GM19397 (cell line): ENCODE results near the gene VCP.
A peak's percentile ranks its signal among the peaks of the same experiment; 100 is the strongest.

ENCODE experiments used
- ATAC-seq: cut with Tn5 transposase; IDR thresholded peaks from one replicate; pipeline ENCODE4 v1.9.1; 2021; ENCODE audit warnings: mild to moderate bottlenecking, moderate library complexity; ENCODE audit not compliant: unreplicated experiment

VCP gene

DNA sequence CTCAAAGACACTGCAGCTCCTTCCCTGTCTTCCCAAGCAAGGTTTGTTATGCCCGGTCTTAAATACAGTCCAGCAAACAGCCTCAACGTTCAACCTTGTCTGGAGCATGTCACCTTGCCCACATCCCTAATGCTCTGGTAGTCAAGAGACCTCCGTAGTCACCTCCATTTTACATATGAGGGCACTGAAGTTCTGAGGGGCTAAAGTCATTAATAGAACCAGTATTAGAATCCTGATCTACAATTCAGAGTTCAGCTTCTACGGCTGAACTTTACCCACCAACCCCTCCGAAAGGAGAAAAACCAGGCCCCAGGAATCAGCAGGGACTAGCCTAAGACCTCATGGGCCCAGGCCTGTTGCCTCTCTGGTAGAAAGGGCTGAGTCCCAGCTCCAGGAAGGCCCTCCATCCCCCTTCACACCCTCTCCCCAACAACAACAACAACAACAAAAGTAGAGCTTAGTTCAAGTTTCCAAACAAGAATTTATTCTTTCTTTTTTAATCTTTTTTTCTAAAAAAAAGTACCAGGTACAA lies 31.3 kb upstream of the VCP start:
- ATAC-seq: no peak

DNA sequence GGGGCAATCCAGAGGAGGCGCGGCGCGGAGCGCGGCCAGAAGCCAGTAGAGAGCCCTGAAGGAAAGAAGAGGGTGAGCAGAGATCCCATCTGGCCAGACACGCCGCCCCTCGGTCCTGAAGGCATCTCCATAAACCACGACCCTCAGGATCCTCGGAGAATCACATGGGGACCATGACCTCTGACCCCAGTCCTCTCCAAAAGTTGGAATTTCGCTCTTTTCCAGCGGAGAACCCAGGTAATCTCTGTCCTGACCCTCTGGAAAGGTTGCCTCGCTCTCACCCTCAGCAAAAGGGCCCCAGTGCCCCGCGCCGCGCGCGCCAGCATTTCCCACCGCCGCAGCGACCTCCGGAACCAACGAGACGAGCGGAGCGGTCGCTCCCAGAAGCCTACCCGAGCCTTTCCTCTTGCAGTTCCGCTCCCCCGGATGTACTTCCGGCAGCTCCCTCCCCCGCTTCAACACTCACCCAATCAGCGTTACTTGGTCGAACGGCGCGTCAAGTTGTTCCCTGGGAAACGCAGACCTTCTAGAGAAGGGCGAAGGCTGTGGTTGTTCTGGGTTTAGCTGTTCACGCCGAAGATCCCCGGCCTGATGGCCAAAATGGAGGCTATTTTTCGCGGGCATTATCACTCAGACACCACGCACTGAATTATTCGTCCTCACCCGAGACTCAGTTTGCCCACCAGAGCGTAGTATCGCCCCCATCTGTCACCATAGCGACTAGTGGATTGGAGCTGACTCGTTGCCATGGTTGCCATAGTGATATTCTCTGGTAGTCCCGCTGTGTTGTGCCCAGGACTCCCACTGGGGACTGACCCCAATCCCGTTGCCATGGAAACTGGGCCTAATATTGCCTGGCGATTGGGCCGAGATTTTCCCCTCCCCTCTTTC lies 30.6 kb upstream of the VCP start, which contains the start of gene STOML2:
TSS of gene STOML2 (minus strand) at position 363 of the 891 bp plus-strand sequence. CDS start at position 326, 37 bp downstream.
- peak; percentile 94 for ATAC-seq

DNA sequence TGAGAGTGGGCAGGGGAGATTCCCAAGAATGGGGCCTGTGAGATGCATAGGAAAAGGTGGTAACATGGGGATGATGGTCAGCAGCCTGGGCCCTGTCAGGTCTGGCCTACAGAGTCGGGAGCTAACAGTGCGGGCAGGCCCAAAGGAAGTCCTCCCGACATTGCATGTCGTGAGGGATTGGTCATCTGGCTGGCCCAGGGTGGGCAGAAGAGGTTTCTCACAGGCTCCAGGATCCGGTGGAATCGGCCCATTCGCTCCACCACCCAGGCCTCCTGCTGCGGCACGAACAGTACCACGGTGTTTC lies 30.0 kb upstream of the VCP start:
- no peak for ATAC-seq

DNA sequence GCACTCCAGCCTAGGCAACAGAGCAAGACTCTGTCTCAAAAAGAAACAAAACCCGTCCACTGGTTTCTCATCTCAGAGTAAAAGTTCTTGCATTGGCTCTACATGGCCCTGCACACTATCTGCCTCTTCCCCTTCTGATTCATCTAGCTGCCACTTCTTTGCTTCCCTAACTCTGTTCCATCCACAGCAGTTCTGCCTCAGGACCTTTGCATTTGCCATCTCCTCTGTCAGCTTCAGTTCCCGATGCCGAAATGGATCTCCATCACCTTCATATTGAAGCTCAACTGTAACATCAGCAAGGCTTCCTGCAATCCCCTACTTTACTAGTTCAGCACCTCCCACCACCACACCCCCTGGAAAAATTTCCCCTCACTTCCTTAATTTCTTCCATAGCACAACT lies 25.1 kb upstream of the VCP start:
- no peak for ATAC-seq

DNA sequence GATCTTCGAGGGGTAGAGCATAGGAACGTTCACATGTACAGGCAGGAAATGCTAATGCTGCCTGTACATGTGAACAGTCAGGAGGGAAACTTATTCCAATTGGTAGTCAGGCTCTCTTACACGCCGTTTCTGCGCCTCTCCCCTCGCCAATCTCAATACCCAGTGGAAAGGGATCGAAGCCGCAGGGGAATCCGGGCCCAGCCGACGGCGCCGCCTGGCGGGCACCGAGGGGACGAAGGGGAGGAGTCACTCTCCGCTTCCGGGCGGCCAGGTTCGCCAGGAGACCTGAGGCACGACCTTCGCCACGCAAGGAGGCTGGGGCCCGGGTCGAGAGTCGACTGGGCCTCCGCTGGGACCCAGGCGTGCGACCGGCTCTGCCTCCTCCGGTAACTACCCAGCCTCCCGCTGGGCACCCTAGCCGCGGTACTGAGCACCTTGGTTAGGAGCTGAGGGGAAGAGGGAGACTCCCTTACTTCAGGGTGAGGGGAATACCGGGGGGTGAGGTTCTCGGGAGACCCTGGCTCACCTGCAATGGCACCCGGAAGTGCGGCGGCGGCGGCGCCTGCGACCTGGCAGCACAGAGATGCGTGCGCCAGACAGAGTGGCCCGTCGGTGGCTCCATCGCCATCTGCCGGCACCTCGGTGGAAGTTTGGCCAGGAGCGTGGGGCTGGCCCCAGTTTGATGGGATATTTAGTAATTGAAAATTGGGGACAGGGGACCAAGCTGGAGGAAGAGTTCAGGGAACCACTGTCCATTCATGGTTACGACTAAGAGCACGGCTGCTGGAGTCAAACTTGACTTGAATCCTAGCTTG lies 23.8 kb upstream of the VCP start, which contains the start of gene PIGO:
TSS of gene PIGO (minus strand) at position 557 of the 815 bp plus-strand sequence. CDS start 1,026 bp downstream, outside the sequence.
- ATAC-seq: peak; percentile 87

DNA sequence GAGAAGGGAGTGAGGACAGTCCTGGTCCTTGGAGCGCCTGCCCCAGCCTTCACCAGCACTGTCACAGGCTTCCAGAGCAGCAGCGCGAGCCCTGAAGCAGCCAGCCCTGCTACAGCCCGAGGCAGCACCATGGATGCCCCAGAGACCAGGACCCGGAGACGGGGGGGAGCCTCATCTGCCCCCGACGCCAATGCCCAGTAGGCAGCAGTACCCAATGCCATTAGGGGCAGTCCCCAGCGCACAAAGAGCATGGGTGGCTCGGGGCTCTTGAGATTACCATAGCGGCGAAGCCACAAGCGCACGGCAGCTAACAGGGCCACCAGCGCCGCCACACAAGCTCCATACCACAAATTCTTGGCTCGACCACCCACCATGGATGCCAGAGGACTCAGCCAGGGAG lies 19.1 kb upstream of the VCP start:
- ATAC-seq: no peak

DNA sequence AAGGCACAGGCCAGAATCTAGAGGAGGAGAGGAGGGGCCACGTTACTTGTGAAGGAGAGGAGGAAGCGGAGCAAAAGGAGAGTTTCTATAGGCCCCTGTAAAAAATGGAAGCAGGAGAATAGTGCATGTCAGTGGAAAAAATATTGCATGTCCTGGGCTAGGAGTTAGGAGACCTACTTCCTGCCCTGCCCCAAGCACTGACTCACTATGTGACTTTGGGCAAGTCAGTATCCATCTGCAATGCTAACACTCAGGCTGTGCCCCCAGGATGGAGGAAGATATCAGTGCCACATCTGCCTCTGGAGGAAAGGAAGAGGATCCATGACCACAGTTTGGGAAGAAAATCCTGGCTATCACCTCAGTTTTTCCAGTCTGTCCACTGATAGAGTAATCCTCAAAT lies 17.0 kb upstream of the VCP start:
- ATAC-seq: no peak

DNA sequence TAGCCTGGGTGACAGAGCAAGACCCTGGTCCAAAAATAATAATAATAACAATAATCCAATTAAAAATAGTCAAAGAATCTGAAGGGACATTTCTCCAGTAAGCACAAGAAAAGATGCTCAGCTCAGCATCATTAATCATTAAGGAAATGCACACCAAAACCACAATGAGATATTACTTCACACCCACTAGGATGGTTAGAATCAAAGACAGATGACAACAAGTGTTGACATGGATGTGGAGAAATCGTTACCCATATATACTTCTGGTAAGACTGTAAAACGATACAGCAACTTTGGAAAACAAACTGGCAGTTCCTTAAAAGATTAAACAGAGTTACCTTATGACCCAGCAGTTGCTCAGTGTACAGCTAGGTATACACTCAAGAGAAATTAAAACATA lies 12.7 kb upstream of the VCP start:
- ATAC-seq: no peak

DNA sequence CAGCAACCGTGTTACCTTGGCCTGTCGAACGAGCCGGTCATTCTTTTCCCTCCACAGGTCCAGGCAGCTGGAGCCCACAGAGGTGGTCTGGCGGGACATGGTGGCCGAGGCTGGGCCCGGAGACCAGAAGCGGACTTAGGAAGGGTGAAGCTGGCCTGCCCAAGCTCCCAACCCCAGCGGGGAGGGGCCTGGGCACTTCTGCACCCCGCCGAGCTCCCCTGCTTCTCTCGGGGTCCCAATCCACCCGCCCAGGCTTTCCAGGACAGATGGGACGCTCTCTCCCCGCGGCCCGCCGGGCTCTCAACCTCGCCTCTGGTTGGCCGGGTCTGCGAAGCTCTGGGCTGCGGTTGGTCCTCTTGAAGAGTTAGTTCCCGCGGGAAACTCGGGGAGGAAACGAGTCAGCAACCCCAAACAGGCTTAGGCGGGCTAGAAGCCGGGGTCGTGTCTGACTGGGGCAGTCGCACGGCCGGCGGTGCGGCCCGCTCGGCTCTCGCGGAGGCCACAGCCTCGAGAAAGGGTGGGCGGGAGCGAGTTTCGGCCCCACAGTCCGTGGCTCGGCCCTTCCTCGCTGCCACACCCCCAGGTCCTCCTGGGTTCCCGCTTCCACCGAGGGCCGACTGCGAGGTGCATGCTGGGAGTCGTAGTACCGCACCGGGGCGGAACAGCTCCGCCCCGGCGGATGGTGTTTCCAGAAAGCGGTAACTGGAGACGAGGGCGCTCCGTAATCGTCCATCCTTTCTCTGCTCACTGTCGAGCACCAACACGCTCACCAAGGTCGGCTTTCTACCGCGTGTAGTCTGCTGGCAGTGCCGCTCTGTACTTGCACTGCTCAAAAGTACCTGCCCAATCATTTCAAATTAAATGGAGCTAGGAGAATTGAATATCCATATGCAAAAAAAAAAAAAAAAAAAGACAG lies 7.3 kb upstream of the VCP start, which contains the start of gene FANCG:
TSS of gene FANCG (minus strand) at position 517 of the 916 bp plus-strand sequence. CDS start at position 99, 418 bp downstream.
- peak; percentile 88 for ATAC-seq

DNA sequence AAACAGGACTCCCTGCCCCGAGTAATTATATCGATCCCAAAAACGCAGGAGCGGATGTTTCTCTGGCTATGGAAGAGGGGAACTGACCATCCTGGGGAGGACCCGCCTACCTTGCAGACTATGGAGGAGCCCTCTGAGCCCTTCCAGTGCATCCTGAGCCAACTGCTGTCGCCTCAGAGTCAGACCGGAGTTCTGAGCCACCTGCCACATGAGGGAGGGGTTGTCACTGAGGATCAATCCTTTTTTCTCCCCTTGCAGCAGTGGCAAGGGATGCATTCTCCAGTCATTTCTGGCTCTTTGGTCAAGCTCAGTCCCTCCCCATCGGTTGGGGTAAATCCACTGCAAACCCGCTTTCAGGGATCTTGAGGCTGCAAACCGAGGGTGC lies 6.6 kb upstream of the VCP start:
- no peak for ATAC-seq

DNA sequence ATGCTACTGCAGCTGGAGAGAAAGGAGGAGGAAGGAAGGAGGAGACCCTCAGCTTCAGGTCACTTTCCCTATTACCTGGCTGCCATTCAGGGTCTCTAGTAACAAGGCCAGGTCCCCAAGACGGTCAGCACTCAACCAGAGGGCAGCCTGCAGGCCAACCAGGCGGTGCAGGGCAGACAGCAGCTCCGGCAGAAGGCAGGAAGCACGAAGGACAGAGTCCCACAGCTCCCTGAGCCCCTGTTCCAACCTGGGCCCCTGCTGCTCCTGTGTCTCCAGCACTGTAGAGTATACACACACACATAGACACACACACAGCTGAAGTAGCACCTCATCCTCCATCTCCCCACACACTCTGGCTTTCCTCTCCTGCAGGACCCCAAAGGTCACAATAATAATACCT lies 5.6 kb upstream of the VCP start:
- ATAC-seq: no peak

DNA sequence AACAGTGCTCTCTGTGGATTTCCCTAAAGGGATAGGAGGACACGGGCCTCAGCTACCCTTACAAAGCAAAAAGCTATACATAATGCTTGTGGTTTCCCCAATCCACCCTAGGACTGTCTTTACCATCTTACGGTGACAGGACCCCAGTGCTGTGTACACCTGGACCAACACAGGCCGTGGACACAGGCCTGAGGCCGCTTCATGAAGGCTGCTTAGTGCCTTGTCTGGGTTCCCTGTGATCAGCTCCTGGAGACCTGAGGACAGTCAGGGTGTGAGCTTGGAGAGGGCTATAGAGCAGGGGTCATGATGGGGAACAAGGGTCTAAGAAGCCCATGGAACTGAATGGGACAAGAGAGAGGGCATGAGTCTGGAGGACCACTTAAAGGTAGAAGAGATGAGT lies 4.4 kb upstream of the VCP start:
- ATAC-seq: no peak

DNA sequence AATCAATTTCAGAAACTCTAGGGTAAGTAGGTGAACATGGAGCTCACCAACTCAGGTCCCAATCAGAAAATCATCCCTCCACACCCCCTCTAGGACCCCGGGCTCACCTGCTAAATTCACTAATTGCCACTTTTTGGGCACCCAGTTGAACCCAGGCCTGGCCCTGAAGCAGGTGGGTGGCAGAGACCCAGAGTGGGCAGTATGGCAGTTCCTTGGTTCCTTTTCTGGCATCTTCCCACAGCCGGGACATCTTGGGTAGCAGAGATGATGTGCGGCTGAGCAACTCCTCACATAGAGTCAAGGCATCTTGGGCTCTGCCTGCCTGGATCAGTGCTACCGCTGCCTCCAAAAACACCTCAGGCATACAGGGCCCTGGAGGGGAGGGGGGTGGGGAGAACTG lies 2.9 kb upstream of the VCP start:
- no peak for ATAC-seq

DNA sequence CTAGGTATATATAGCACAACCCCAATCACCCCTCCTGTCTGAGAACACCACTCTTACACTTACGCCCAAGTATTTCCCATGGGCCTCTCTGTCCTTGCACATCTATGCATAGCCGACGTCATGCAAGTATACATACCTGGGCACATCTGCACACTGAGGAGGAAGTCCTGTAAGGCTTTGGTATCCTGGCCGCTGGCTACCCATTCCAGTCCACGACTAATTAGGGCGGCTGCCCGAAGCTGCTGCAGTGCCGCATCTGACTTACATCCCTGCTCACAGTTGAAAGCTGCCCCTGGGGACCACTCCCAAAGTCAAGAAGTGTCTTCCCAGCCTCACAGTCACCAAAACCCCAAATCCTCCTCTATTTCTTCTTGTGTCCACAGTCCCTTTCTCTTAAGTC lies 2.4 kb upstream of the VCP start:
- ATAC-seq: no peak

DNA sequence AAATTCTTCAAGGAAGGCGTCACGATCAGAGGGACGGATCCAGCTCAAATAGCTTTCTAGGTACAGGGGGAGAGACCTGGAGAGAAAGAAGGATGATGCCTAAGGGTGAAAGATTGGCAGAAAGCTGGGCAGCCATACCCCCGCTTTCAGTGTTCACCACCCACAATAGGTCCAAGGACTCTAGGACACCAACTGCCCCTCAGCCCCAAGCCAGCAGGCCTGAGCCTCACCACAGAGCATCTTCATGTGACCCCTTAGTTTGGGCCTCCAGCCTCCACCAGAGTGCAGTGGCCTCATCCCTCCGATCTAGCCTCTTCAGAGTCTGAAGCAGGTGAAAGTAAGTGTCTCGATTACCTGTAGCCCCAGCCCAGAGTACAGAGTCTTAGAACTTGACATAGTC lies 1.7 kb upstream of the VCP start:
- ATAC-seq: no peak

DNA sequence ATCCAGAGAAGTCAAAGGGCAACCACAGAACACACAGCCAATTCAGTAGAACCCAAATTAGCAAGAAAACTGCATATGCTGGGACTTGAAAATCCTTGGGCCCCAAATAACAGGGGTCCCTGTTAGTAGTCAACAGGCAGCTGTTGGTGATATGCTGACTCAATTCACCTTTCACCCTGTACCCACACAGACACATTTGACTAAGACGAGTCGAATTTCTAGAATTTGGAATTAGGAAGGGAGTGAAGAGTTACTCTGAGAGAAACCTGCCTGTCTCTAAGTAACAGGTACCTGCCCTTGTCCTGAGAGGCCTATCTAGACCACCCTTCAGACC lies 821 bp upstream of the VCP start:
- no peak for ATAC-seq

DNA sequence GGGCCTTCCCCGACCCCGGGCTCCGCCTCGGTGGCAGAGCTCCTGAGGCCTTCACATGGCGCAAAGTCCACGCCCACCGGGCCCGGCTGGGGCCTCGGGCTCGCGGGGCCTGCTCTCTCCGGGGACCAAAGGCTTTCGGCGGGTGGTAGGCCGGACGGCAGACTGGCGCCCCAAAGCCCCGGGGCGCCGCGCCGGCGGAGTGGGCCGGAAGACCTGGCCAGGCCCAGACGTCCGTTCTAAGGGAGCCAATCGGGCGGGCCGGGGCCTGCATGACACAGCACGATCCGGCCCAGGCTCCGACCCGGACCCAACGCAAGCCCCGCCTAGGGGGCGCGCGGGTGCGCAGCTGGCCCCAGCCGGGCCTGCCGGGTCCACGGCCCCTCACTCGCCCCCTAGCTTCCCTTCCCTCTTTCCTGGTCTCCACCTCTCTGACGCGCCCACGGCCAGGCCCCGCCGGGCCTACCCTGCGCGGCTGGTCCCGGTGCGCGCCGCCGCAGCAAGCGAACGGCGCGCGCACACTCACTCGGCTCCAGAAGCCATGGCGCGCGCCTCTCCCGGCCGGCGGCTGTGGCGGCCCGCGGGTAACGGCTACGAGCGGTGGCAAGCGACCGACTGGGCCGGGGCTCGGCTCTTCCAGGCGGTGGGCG lies 488 bp downstream of the VCP start:
- ATAC-seq: peak; percentile 60

DNA sequence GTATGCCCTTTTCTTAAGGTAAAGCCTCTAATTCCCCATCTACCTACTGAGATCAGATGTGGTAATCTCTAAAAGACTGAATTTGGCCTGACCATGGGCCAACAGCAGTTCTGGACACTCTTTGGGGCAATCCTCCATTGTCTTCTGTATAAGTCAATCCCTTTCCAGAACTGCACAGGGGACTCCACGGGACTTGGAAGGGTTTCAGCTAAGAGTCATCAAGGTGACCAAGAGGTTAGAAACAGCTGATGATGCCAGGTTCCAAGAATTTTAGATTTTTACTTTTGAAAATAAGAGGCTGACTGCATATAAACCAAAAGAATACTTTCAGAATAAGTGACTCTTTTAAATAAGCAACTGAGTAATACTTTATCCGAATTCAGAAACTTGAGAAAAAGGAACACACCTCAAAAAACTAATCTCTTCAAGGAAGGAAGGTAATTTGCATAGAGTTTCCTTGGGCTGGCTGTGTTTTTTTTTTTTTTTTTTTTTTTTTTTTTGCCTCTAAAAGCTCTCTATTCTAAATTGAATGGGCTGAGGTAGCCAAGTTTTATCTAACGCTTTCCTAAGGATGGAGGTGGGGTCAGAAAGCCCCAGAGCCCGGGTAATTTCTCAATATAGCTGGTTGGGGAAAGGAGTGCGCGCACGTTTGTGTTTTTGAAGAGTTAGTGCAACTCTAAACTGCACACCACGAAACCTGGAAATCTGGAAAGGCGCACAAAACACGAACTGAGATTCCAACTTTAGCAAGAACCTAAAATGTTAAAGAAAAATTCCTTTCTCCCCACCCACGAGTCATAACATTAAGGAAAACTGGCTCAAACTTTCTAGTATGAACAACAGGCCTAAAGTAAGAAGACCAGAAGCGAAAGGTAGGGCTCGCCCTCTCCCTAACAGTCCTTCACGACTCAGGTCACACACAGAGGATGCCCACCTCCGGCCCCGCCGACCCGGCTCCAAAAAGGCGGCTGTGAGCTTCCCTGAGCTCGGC lies 1.3 kb downstream of the VCP start:
- no peak for ATAC-seq

DNA sequence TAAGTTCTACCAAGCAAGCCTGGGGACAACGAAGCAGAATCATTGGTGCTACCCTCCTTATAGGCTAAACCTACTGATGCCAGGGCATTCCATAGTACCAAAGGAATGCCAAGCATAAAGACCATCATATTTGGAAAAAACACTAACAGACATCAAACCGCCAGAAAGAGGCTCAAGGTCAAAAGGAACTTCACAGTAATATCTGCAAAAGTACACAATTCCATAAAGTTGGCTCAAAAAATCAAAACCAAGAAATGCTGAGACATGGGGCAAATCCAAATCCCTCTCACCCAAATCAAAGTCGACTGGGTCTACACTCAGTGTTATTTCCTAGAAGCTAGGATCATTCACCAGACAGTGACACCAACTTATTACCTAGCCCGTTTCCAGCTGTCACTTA lies 3.4 kb downstream of the VCP start:
- no peak for ATAC-seq
